ENCODE results near the gene ZNF879.

DNA sequence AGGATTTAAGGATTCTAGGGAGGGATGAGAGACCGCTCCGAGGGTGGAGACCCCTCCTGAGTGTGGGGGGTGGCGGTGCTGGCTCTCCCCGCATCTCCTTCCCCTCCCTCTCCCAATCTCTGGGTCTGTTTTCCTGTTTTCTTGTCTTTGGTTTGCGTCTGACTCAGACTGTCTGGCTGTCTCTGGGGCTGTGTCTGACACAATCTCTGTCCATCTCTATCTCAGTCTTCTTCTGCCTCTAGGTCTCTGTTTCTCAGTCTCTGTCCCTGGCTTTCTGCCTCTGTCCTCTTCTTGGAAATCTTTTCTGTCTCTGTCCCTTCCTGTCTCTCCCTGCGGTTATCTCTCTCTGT lies 28.3 kb upstream of the ZNF879 start:
- TF ChIP-seq, protein P1, sequence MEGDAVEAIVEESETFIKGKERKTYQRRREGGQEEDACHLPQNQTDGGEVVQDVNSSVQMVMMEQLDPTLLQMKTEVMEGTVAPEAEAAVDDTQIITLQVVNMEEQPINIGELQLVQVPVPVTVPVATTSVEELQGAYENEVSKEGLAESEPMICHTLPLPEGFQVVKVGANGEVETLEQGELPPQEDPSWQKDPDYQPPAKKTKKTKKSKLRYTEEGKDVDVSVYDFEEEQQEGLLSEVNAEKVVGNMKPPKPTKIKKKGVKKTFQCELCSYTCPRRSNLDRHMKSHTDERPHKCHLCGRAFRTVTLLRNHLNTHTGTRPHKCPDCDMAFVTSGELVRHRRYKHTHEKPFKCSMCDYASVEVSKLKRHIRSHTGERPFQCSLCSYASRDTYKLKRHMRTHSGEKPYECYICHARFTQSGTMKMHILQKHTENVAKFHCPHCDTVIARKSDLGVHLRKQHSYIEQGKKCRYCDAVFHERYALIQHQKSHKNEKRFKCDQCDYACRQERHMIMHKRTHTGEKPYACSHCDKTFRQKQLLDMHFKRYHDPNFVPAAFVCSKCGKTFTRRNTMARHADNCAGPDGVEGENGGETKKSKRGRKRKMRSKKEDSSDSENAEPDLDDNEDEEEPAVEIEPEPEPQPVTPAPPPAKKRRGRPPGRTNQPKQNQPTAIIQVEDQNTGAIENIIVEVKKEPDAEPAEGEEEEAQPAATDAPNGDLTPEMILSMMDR (IDR thresholded peaks at IDR 0.05), result no peak
- no peak for TF ChIP-seq ZFX (IDR thresholded peaks at IDR 0.05; ENCODE audit: borderline replicate concordance)
